Heart left ventricle (tissue), 16 donors: ENCODE results near the gene GRIA1. TPM values are rescaled to one million over a fixed set of nuclear protein-coding genes. Genes with fewer than 3 reads are reported as not detected.
A peak's percentile ranks its signal among the peaks of the same experiment; 100 is the strongest.

Experiments
- ATAC-seq, 4 donors: fragments of 200-7000 bp; cut with Tn5 transposase; one replicate each; pipeline ENCODE4 v1.9.1; 2020 to 2022; ENCODE audit warnings: moderate library complexity in 4 of 4, mild to moderate bottlenecking in 3 of 4, moderate number of reproducible peaks in 1 of 4
- DNase-seq, 5 donors: peaks; one replicate each; pipeline ENCODE4 v3.0.0-alpha.2; 2020
- H3K27ac ChIP-seq, 12 donors: fragments of 200-600 bp; sonication (generic) in 4 of 12; one replicate each; pipeline versions ENCODE4 v1.5.0 to v1.8.0; 2016 to 2022; ENCODE audit warnings: mild to moderate bottlenecking in 2 of 12
- H3K27me3 ChIP-seq, 9 donors: fragments of 200-600 bp; sonication (generic) in 2 of 9; one replicate each; pipeline versions ENCODE4 v1.5.1 to v1.8.0; 2016 to 2022; ENCODE audit warnings: mild to moderate bottlenecking in 3 of 9
- H3K36me3 ChIP-seq, 9 donors: fragments of 200-600 bp; sonication (generic) in 2 of 9; one replicate each; pipeline versions ENCODE4 v1.5.0 to v1.8.0; 2018 to 2022; ENCODE audit warnings: mild to moderate bottlenecking in 2 of 9
- H3K4me1 ChIP-seq, 12 donors: fragments of 200-600 bp; sonication (generic) in 4 of 12; one replicate each; pipeline versions ENCODE4 v1.5.0 to v1.8.0; 2016 to 2022; ENCODE audit warnings: mild to moderate bottlenecking in 3 of 12
- H3K4me3 ChIP-seq, 12 donors: fragments of 200-600 bp; sonication (generic) in 4 of 12; one replicate each; pipeline versions ENCODE4 v1.5.0 to v1.8.0; 2017 to 2022; ENCODE audit warnings: mild to moderate bottlenecking in 9 of 12, moderate library complexity in 4 of 12
- H3K9me3 ChIP-seq, 12 donors: fragments of 200-600 bp; sonication (generic) in 4 of 12; one replicate each; pipeline versions ENCODE4 v1.5.0 to v1.8.0; 2016 to 2022; ENCODE audit warnings: mild to moderate bottlenecking in 1 of 12
- CTCF ChIP-seq, 12 donors: fragments of 200-600 bp; sonication (generic) in 4 of 12; IDR thresholded peaks; one replicate each; pipeline versions ENCODE4 v1.5.0 to v1.8.0; 2018 to 2022; ENCODE audit warnings: antibody characterized with exemption in 12 of 12, mild to moderate bottlenecking in 5 of 12
- POLR2A ChIP-seq, 2 donors: fragments of 450-650 bp; IDR thresholded peaks; one replicate each; pipeline ENCODE4 v1.6.1; 2017; ENCODE audit warnings: antibody characterized with exemption in 2 of 2, mild to moderate bottlenecking in 2 of 2, moderate library complexity in 2 of 2
- WGBS, 4 donors: extraction: QIAGEN DNeasy Blood & Tissue Kit in 2 of 4; methylation state at CpG; one replicate each; pipeline versions ENCODE4 v1.1.5 to v1.1.7; 2013 to 2018; 5-methylcytosine and 5-hydroxymethylcytosine counted together
- intact Hi-C, 10 donors: fragments of 100-400 bp; cut with DNase I; formaldehyde crosslinking; loops; one replicate each; pipeline versions ENCODE4 v1.11.1 to v1.14.2; 2022
- polyA plus RNA-seq, 2 donors: library from polyadenylated mRNA; stranded (reverse); fragments of 200-250 nt; gene quantifications; one replicate each; pipeline ENCODE4 v1.2.3, GENCODE V29; 2013
- total RNA-seq, 9 donors: library from RNA; depleted of rRNA in 2 of 9; stranded (reverse); fragments of >200 nt in 2 of 9; fragmentation: NEBNext Ultra II Directional in 3 of 9; extraction: Animal tissue kit (Norgen Biotek cat#: 25700) in 3 of 9; gene quantifications; one replicate each; pipeline versions ENCODE4 v1.1.0 to v1.2.4, GENCODE V29; 2016 to 2023
- donor health status: ischemic (EF 13 %, LVEDD 7.1; RV severe dilation, severe dysfunction).
- donor health status: healthy with polysubstance abuse.
- donor health status: DM: no; HTN: yes; CAD: no.
- donor health status: DM: no; HTN: no; CAD: no.
- donor health status: ischemic (EF 25% LVEDD 6.9; RV normal size, moderate dysfunction).
- donor health status: ischemic (EF 25% LVEDD 5.7; RV mildly dilated, moderate dysfunction).
- donor health status: healthy.
- donor health status: DM: yes; HTN: yes; CAD: no.
- donor health status: ischemic (EF 35%, LVEDD 5.7; RV mildly dilated, moderate dysfunction).
- donor health status: nonischemic (EF 11% LVEDD 7.7; RV severe dilation, severe dysfunction).
- donor health status: DM: yes; HTN: yes; CAD: no.
- donor health status: PGD.
- donor health status: ischemic (EF 29% LVEDD 5.4; RV normal size, mild dysfunction).
- donor health status: nonischemic (EF 23%, LVEDD 6.1; RV moderate dilation, normal function).

The GRIA1 gene
- total and polyA plus RNA-seq, 11 donors = 0.07 to 1.5 (median 0.37) TPM; not detected in 3

GRCh38 chr5:153658149-153658548 is 167.7 kb downstream of the GRIA1 start:
- no peaks in the 10 kb centered on the region for H3K9me3 ChIP-seq
- no peaks in the 10 kb centered on the region for H3K4me1 ChIP-seq
- no peaks in the 10 kb centered on the region for H3K36me3 ChIP-seq
- ATAC-seq = no peak
- no peak for TF ChIP-seq CTCF (IDR thresholded peaks at IDR 0.05)
- no peak for TF ChIP-seq POLR2A (IDR thresholded peaks at IDR 0.05)
- no peak for DNase-seq
- no peak overlapping the region for H3K4me3 ChIP-seq
- H3K27ac ChIP-seq = no peak overlapping the region
- H3K27me3 ChIP-seq = no peaks in the 10 kb centered on the region
- intact Hi-C loops = no loop called here
- WGBS, 4 donors = 77 to 96% (median 87%) methylated on average over 1 of the region's 1 CpG

GRCh38 chr5:153658606-153659005 is 168.1 kb downstream of the GRIA1 start:
- no peaks in the 10 kb centered on the region for H3K9me3 ChIP-seq
- no peak overlapping the region for H3K27ac ChIP-seq
- no peaks in the 10 kb centered on the region for H3K36me3 ChIP-seq
- DNase-seq (no peak), ATAC-seq (no peak)
- 50 to 66% (median 59%) methylated on average over 5 of the region's 5 CpGs for WGBS, 4 donors
- no peaks in the 10 kb centered on the region for H3K4me1 ChIP-seq
- H3K27me3 ChIP-seq = no peaks in the 10 kb centered on the region
- TF ChIP-seq CTCF (IDR thresholded peaks at IDR 0.05) (no peak), POLR2A (IDR thresholded peaks at IDR 0.05) (no peak)
- intact Hi-C loops = no loop called here
- no peak overlapping the region for H3K4me3 ChIP-seq

GRCh38 chr5:153659039-153659736 is 168.7 kb downstream of the GRIA1 start:
- Histone ChIP-seq H3K4me1 (no peaks in the 10 kb centered on the region), H3K27ac (no peak overlapping the region), H3K4me3 (no peak overlapping the region), H3K27me3 (no peaks in the 10 kb centered on the region), H3K9me3 (no peaks in the 10 kb centered on the region), H3K36me3 (no peaks in the 10 kb centered on the region)
- ATAC-seq (peak in 1 of 4 donors; percentile 48), DNase-seq (no peak)
- TF ChIP-seq CTCF (IDR thresholded peaks at IDR 0.05) (no peak), POLR2A (IDR thresholded peaks at IDR 0.05) (no peak)
- WGBS, 4 donors = 77 to 86% (median 82%) methylated on average over 2 of the region's 2 CpGs
- intact Hi-C loops = no loop called here

- Histone ChIP-seq H3K27me3 (no peaks in the 10 kb centered on the region), H3K4me3 (no peak overlapping the region), H3K36me3 (no peaks in the 10 kb centered on the region), H3K4me1 (no peaks in the 10 kb centered on the region), H3K9me3 (no peaks in the 10 kb centered on the region), H3K27ac (no peak overlapping the region)
- TF ChIP-seq CTCF (IDR thresholded peaks at IDR 0.05) (no peak), POLR2A (IDR thresholded peaks at IDR 0.05) (no peak)
- ATAC-seq = no peak
- WGBS, 4 donors = 44 to 72% (median 56%) methylated on average over 2 of the region's 2 CpGs
- intact Hi-C loops = no loop called here
- DNase-seq = no peak
Observed at GRCh38 chr5:153660919-153661318, 170.4 kb downstream of the GRIA1 start.
